Coronary artery (tissue), 2 donors: ENCODE data around the gene CDH4.

Experiments
- DNase-seq: peaks from one replicate; pipeline ENCODE4 v3.0.0-alpha.2; 2017; ENCODE audit warnings: low spot score
- H3K27ac ChIP-seq, 2 donors: fragments of 200-600 bp; sonication (generic); one replicate each; pipeline ENCODE4 v1.5.1; 2016 to 2019
- H3K4me3 ChIP-seq: fragments of 200-600 bp; sonication (generic); 2 replicates; pipeline ENCODE4 v1.5.1; 2016; ENCODE audit warnings: mild to moderate bottlenecking, moderate library complexity
- CTCF ChIP-seq: fragments of 200-600 bp; sonication (generic); IDR thresholded peaks from one replicate; pipeline ENCODE4 v1.5.1; 2019; ENCODE audit warnings: antibody characterized with exemption

CDH4 gene

GRCh38 chr20:61407561-61407960, 155.5 kb downstream of the CDH4 start:
- DNase-seq: no peak
- TF ChIP-seq CTCF: no peak
- no peak overlapping the region for H3K27ac ChIP-seq

GRCh38 chr20:61408951-61409740, 157.1 kb downstream of the CDH4 start:
- Histone ChIP-seq H3K4me3 (no peak overlapping the region), H3K27ac (no peak overlapping the region)
- no peak for TF ChIP-seq CTCF
- DNase-seq: no peak

More at GRCh38 chr20:61407561-61407960, 155.5 kb downstream of the CDH4 start:
- H3K4me3 ChIP-seq: no peak overlapping the region

GRCh38 chr20:61411743-61412142, 159.7 kb downstream of the CDH4 start:
- DNase-seq: no peak
- no peak overlapping the region for H3K27ac ChIP-seq

GRCh38 chr20:61413752-61414151, 161.7 kb downstream of the CDH4 start:
- no peak for DNase-seq
- H3K27ac ChIP-seq: no peak overlapping the region
- no peak overlapping the region for H3K4me3 ChIP-seq
- no peak for TF ChIP-seq CTCF

More at GRCh38 chr20:61411743-61412142, 159.7 kb downstream of the CDH4 start:
- H3K4me3 ChIP-seq: no peak overlapping the region
- no peak for TF ChIP-seq CTCF

GRCh38 chr20:61414455-61414991, 162.5 kb downstream of the CDH4 start:
- TF ChIP-seq CTCF: no peak
- no peak overlapping the region for H3K27ac ChIP-seq
- no peak for DNase-seq
- H3K4me3 ChIP-seq: no peak overlapping the region

- no peak overlapping the region for H3K27ac ChIP-seq
- DNase-seq: no peak
- no peak overlapping the region for H3K4me3 ChIP-seq
- no peak for TF ChIP-seq CTCF
These were observed 164.5 kb downstream of the CDH4 start for GRCh38 chr20:61416546-61416945.
